BE2C (cell line): ENCODE data around the gene CTDP1.

Source experiments
- DNase-seq: peaks from one replicate; pipeline ENCODE4 v3.0.0-alpha.2; 2020
- H3K27me3 ChIP-seq: fragments of 250-450 bp; sonication (Bioruptor Pico); 2 replicates; pipeline ENCODE4 v1.5.1; 2020; ENCODE audit warnings: mild to moderate bottlenecking
- H3K36me3 ChIP-seq: fragments of 250-450 bp; sonication (Bioruptor Pico); 2 replicates; pipeline ENCODE4 v1.5.1; 2020; ENCODE audit warnings: mild to moderate bottlenecking
- H3K4me1 ChIP-seq: fragments of 250-450 bp; sonication (Bioruptor Pico); 2 replicates; pipeline ENCODE4 v1.5.1; 2020
- H3K4me3 ChIP-seq: 2 replicates; pipeline ENCODE4 v1.5.1; 2011; ENCODE audit warnings: low read depth, low read length
- H3K9me3 ChIP-seq: fragments of 250-450 bp; sonication (Bioruptor Pico); 2 replicates; pipeline ENCODE4 v1.5.1; 2020
- CTCF ChIP-seq: IDR thresholded peaks from 2 replicates; pipeline ENCODE4 v1.5.1; 2012; ENCODE audit warnings: mild to moderate bottlenecking, low read depth, low read length

CTDP1 gene

DNA sequence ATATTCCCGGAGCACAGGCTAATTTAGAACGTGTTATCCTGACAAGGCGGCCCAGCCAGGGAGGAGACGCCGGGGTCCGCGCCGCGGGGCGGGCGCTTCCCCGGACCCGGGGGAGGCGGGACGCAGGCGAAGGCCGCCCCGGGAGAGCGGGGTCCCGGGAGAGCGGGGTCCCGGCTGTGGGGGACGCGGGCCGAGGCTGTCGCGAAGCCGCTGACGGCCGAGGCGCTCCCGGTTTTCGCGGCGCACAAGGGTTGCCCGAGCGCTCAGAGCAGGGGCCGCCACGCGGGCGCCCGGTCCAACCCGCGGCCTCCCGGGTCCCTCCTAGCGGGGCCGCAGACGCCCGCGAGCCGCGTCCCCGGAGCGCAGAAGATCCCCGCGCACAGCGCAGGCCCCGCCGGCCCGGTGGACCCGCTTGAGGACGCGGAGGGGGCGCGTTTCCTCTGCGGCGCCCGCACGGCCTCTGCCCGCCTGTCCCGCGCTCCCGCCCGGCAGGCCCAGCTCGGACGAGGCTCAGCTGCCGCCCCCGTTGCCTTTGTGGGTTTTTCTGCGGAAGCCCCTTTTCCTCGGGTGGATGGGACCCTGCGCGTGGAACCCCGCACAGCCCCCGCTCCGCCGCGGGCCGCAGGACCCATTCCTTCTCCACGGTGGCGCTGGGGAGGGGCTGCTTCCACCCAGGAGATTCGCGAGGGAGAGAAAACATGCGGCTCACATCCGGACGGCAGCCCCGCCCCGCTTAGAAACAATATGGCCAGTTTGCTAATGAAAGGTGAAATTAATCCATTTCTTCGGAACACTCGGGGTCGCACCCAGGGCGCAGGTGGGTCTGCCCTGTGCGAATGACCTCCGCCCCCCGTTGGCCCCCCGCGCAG, 108.5 kb downstream of the CTDP1 start:
- no peak for DNase-seq
- Histone ChIP-seq H3K4me1 (no peaks in the 10 kb centered on the region), H3K27me3 (peaks cover 23% of the 10 kb centered on the region), H3K36me3 (no peaks in the 10 kb centered on the region), H3K9me3 (no peaks in the 10 kb centered on the region), H3K4me3 (no peak overlapping the region)
- no peak for TF ChIP-seq CTCF

- Histone ChIP-seq H3K4me3 (no peak overlapping the region), H3K27me3 (peaks cover 23% of the 10 kb centered on the region), H3K9me3 (no peaks in the 10 kb centered on the region), H3K4me1 (no peaks in the 10 kb centered on the region), H3K36me3 (no peaks in the 10 kb centered on the region)
- DNase-seq: no peak
- no peak for TF ChIP-seq CTCF
Measured at GRCh38 chr18:79788734-79789085, 109.1 kb downstream of the CTDP1 start.

- H3K27me3 ChIP-seq: peaks cover 21% of the 10 kb centered on the region
- TF ChIP-seq CTCF: no peak
- H3K9me3 ChIP-seq: no peaks in the 10 kb centered on the region
- DNase-seq: no peak
- no peaks in the 10 kb centered on the region for H3K4me1 ChIP-seq
- no peaks in the 10 kb centered on the region for H3K36me3 ChIP-seq
- H3K4me3 ChIP-seq: no peak overlapping the region
Measured at GRCh38 chr18:79789091-79789891, 109.7 kb downstream of the CTDP1 start.

DNA sequence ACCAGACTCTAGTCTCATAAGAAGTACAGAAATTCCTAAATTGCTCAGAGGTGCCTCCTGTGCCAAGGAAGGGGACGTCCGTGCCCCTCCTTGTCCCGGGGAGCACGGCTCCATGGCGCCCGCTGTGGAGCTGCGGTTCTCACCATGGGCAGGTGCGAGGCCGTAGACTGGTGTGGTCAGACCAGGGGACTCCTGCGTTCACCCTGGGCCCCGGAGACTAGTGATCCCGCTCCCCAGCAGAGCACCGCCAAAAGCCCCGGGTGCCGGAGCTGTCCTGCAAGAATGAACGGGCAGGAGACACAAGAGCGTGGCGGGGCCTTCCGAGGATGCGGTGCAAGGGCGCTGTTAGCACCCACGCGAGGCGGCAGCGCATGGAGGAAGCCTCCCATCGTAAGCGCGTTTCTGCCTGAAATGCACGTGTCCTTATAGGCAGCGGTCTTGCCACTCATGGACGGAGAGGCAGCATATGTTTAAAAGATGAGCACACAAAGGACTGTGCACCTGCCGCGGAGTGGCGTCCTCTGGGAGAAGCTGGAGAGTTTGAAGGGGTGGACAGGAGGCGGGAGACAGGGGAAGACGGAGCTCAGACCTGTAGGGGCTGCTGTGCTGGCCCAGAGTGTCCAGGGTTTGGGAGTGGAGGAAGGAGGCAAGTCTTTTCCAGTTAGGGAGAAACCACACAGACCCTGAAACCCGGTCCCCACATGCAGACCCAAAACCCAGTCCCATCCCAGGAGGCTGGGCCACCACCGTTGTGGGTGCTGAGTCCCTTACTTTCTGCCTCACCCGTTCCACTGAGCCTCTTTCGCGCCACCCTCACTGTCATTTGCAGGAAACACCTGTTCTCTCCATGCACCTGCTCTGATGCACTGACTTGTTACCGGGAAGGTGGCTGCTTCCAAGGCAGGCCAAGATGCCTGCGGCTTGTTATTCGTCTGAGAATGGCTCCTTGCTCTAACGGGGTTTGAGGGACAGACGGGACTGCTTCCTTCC, 110.6 kb downstream of the CTDP1 start:
- no peak for DNase-seq
- no peak for TF ChIP-seq CTCF
- no peaks in the 10 kb centered on the region for H3K9me3 ChIP-seq
- no peaks in the 10 kb centered on the region for H3K4me1 ChIP-seq
- peaks cover 13% of the 10 kb centered on the region for H3K27me3 ChIP-seq
- no peaks in the 10 kb centered on the region for H3K36me3 ChIP-seq
- no peak overlapping the region for H3K4me3 ChIP-seq

DNA sequence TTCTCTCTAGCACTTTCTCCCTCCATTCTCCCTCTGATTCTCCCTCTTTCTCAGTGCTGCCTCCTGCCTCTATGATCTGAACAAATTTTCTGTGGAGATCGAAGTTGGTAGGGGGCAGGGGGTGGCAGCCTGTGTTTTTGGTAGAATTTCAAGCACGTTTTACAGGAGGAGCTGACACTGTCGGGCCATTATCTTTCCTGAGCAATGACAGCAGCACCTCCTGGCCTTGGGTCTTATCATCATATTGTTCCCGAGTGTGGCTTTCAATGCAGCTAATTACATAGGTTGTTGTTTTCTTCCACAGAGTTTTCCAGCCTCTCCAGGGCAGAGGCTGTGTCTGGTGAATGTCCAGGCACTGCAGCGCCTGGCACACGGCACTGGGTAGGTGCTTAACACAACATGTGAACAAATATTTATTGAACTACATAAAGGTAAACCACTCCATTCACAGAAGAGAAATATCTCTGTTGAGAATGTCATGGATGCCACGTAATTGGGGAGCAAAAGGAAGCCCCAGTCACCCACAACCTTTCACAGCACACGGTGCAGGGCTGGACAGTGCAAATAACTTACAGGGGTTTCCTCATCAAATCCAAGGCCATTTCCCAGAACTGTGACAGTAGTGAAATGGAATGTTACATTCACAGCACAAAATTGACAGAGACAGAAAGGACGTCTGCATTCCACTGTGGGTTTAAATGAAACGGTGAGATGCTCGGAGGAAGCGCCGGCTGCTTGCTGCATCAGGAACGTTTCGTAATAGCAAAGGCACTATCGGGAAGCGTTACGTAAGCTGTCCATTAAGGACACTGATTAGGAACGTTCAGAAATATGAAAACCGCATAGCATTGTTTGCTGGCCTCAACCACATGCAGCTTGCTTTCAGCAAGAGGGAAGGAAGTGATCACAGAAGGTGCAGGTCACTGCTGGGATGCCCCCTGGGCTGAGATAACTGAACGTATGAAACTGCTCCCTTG, 111.7 kb downstream of the CTDP1 start:
- no peaks in the 10 kb centered on the region for H3K4me1 ChIP-seq
- no peak for TF ChIP-seq CTCF
- no peaks in the 10 kb centered on the region for H3K36me3 ChIP-seq
- DNase-seq: no peak
- H3K4me3 ChIP-seq: no peak overlapping the region
- H3K27me3 ChIP-seq: peaks cover 8% of the 10 kb centered on the region; the same call in 1 of the 2 replicates
- H3K9me3 ChIP-seq: no peaks in the 10 kb centered on the region
